Endothelial cell of umbilical vein (primary cell): ENCODE results near the gene TNRC6C. TPM values are rescaled to one million over a fixed set of nuclear protein-coding genes. Genes with fewer than 3 reads are reported as not detected.

Source experiments
- BruUV-seq: library from RNA; stranded (reverse); fragments of 400-500 nt; replicated peaks from 2 replicates; lab custom pipeline; 2021; lab: Mats Ljungman, UMichigan
- CTCF ChIA-PET: fragments of 300-600, 350-600 bp; sonication (Branson Sonifier 250); formaldehyde crosslinking; loops from one replicate; lab custom pipeline; 2021; ENCODE audit warnings: antibody characterized with exemption, inconsistent platforms; lab: Charles Lee
- POLR2A ChIA-PET: fragments of 300-600, 350-600 bp; sonication (Branson Sonifier 250); formaldehyde crosslinking; loops from one replicate; lab custom pipeline; 2021; ENCODE audit warnings: antibody characterized with exemption, inconsistent platforms; lab: Charles Lee
- DNase-seq: peaks from one replicate; pipeline ENCODE4 v3.0.0-alpha.2; 2011; ENCODE audit warnings: low read depth, low spot score
- FAIRE-seq: peaks from 2 replicates; lab custom pipeline; 2011; peaks lifted over from hg19 to GRCh38; lab: Jason Lieb, UNC
- H2AFZ ChIP-seq: 2 replicates; pipeline ENCODE4 v1.6.0; 2012; ENCODE audit warnings: low read depth, low read length, control low read depth, inconsistent platforms
- H3K27ac ChIP-seq: 2 replicates; pipeline ENCODE4 v1.5.1; 2011; ENCODE audit warnings: low read depth, mild to moderate bottlenecking, control low read depth, low read length, moderate library complexity; ENCODE audit not compliant: insufficient read depth
- H3K27me3 ChIP-seq, 2 experiments: 2 replicates each; pipeline versions ENCODE4 v1.6.0 to v1.6.1; 2011; ENCODE audit warnings: low read length in 2 of 2, mixed read lengths in 1 of 2; ENCODE audit not compliant: control insufficient read depth in 2 of 2, insufficient read depth in 2 of 2
- H3K36me3 ChIP-seq, 2 experiments: 2 replicates in 1 of 2; 3 replicates in 1 of 2; pipeline ENCODE4 v1.5.1; 2011; ENCODE audit warnings: low read length in 2 of 2, mild to moderate bottlenecking in 1 of 2, moderate library complexity in 1 of 2; ENCODE audit not compliant: control insufficient read depth in 2 of 2, insufficient read depth in 2 of 2; ENCODE audit errors: extremely low read depth in 1 of 2
- H3K4me1 ChIP-seq: 3 replicates; pipeline ENCODE4 v1.5.1; 2011; ENCODE audit warnings: mild to moderate bottlenecking, low read length; ENCODE audit not compliant: control insufficient read depth, insufficient read depth; ENCODE audit errors: extremely low read depth
- H3K4me2 ChIP-seq: 2 replicates; pipeline ENCODE4 v1.6.1; 2011; ENCODE audit warnings: low read length, control low read depth, mixed read lengths; ENCODE audit not compliant: insufficient read depth
- H3K4me3 ChIP-seq, 3 experiments: fragments of 200-600 bp in 1 of 3; sonication (generic), shearing (Covaris generic) in 1 of 3; replicated peaks in 1 of 3; 2 replicates each; pipeline ENCODE4 v1.5.1; 2011 to 2016; ENCODE audit warnings: control low read depth in 3 of 3, low read length in 3 of 3, mild to moderate bottlenecking in 2 of 3, inconsistent platforms in 1 of 3, low read depth in 1 of 3, moderate library complexity in 1 of 3; ENCODE audit not compliant: insufficient read depth in 1 of 3
- H3K79me2 ChIP-seq: 2 replicates; pipeline ENCODE4 v1.6.0; 2012; ENCODE audit warnings: low read length, inconsistent platforms; ENCODE audit not compliant: control insufficient read depth, insufficient read depth
- H3K9ac ChIP-seq: replicated peaks from 2 replicates; pipeline ENCODE3; 2011; ENCODE audit warnings: low read length, control low read depth; ENCODE audit not compliant: insufficient read depth; ENCODE audit errors: extremely low read depth
- H3K9me1 ChIP-seq: replicated peaks from 3 replicates; pipeline ENCODE4 v1.6.0; 2011; ENCODE audit warnings: mild to moderate bottlenecking, low read length; ENCODE audit not compliant: control insufficient read depth, insufficient read depth; ENCODE audit errors: extremely low read depth
- H3K9me3 ChIP-seq: replicated peaks from 2 replicates; pipeline ENCODE4 v1.5.1; 2012; ENCODE audit warnings: low read length, inconsistent platforms; ENCODE audit not compliant: control insufficient read depth, insufficient read depth
- H4K20me1 ChIP-seq: replicated peaks from 2 replicates; pipeline ENCODE3; 2011; ENCODE audit warnings: mild to moderate bottlenecking, low read length; ENCODE audit not compliant: control insufficient read depth, insufficient read depth; ENCODE audit errors: extremely low read depth
- GATA2 ChIP-seq: IDR thresholded peaks from 2 replicates; pipeline ENCODE4 v1.7.0; 2011; ENCODE audit warnings: low read depth, mild to moderate bottlenecking, moderate library complexity, mixed read lengths, low read length; ENCODE audit not compliant: insufficient read length, insufficient read depth
- JUN ChIP-seq: IDR thresholded peaks from 2 replicates; pipeline ENCODE4 v1.6.1; 2011; ENCODE audit warnings: borderline replicate concordance, low read depth; ENCODE audit not compliant: insufficient read length, insufficient read depth
- POLR2A ChIP-seq: IDR thresholded peaks from 2 replicates; pipeline ENCODE4 v1.6.1; 2012; ENCODE audit warnings: low read depth, mild to moderate bottlenecking, control low read depth, low read length
- dilution Hi-C: fragments of 300-500 bp; cut with MboI; formaldehyde crosslinking; loops from one replicate; pipeline ENCODE4 v1.15.0; 2019; ENCODE audit warnings: low sequenced_read_pairs; ENCODE audit not compliant: extremely low pct_ligation_motif_present
- intact Hi-C: fragments of 100-400 bp; cut with micrococcal nuclease; formaldehyde crosslinking; loops from one replicate; pipeline ENCODE4 v1.10.0; 2022
- polyA plus RNA-seq, 4 experiments: library from polyadenylated mRNA; depleted of rRNA in 3 of 4; stranded (reverse) in 3 of 4; unstranded in 1 of 4; fragments of >200 nt; gene quantifications; 2 replicates each; pipeline versions ENCODE4 v1.2.1 to v1.2.3, GENCODE V29; 2011 to 2012; ENCODE audit warnings: missing spikeins in 1 of 4
- total RNA-seq: library from RNA; stranded (reverse); gene quantifications from 2 replicates; pipeline ENCODE4 v1.2.3, GENCODE V29; 2021
- TF ChIP-seq, protein P1 (sequence below), 2 donors: IDR thresholded peaks; 1 replicate in 1 of 2; 2 replicates in 1 of 2; pipeline ENCODE4 v1.5.1; 2011; ENCODE audit warnings: low read length in 2 of 2, mild to moderate bottlenecking in 2 of 2, moderate library complexity in 2 of 2, control low read depth in 1 of 2, inconsistent platforms in 1 of 2, low read depth in 1 of 2; ENCODE audit not compliant: insufficient read depth in 1 of 2; ENCODE audit errors: extremely low read depth in 1 of 2
- TF ChIP-seq, protein P2 (sequence below): IDR thresholded peaks from 2 replicates; pipeline ENCODE4 v1.6.1; 2011; ENCODE audit not compliant: insufficient read depth, insufficient read length

TNRC6C gene
- total and polyA plus RNA-seq, 2 donors (not counting 3 experiments of a cell fraction or from before 2014, with no cell fraction given), result 2.1 to 17.5 TPM

DNA sequence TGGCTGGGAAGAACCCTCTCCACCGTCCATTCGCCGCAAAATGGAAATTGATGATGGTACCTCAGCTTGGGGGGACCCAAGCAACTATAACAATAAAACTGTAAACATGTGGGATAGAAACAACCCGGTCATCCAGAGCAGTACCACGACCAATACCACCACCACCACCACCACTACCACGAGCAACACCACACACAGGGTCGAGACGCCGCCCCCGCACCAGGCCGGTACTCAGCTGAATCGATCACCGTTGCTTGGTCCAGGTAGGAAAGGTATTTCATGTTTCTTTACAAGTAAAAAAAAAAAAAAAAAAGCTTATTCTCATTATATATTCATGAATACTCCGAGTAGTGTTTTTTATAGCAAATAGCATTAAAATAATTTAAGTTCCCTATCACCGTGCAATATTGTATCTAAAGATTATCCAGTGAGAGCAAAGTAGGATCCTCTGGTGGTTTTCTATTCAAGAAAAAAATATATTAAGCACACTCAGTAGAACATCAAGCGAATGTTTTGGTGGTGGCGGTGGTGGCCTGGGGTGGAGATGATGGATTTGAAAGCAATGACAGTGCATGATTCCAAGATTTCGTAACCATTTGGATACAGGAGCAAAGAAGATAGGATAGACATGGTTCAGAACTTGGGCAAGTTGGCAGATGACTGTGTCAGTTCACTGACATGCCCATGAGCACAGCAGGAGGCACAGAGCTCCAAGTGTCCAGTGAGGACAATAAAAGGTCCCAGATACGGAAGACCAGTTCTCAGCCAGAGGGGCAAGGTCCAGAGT, 92.9 kb downstream of the TNRC6C start:
- DNase-seq (no peak), FAIRE-seq (no peak)
- Histone ChIP-seq H4K20me1 (no peaks in the 10 kb centered on the region), H3K9ac (no peak overlapping the region), H3K4me1 (peaks cover 7% of the 10 kb centered on the region), H3K9me3 (no peaks in the 10 kb centered on the region), H3K27me3 (no peaks in the 10 kb centered on the region), H3K4me2 (no peak overlapping the region), H3K9me1 (no peaks in the 10 kb centered on the region), H3K4me3 (no peak overlapping the region), H3K27ac (no peak overlapping the region), H2AFZ (no peak overlapping the region), H3K79me2 (peaks cover 3% of the 10 kb centered on the region), H3K36me3 (peaks cover 0 to 21% of the 10 kb centered on the region in 2 experiments)
- BruUV-seq, result no TSS peak
- dilution Hi-C loops (no loop called here), intact Hi-C loops (no loop called here)
- ChIA-PET CTCF (no interaction called here), POLR2A (no interaction called here)
- TF ChIP-seq GATA2 (no peak), POLR2A (no peak), JUN (no peak)
- TF ChIP-seq, protein P1, sequence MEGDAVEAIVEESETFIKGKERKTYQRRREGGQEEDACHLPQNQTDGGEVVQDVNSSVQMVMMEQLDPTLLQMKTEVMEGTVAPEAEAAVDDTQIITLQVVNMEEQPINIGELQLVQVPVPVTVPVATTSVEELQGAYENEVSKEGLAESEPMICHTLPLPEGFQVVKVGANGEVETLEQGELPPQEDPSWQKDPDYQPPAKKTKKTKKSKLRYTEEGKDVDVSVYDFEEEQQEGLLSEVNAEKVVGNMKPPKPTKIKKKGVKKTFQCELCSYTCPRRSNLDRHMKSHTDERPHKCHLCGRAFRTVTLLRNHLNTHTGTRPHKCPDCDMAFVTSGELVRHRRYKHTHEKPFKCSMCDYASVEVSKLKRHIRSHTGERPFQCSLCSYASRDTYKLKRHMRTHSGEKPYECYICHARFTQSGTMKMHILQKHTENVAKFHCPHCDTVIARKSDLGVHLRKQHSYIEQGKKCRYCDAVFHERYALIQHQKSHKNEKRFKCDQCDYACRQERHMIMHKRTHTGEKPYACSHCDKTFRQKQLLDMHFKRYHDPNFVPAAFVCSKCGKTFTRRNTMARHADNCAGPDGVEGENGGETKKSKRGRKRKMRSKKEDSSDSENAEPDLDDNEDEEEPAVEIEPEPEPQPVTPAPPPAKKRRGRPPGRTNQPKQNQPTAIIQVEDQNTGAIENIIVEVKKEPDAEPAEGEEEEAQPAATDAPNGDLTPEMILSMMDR (IDR thresholded peaks at IDR 0.05; ENCODE audit: extremely low read depth in 1 of 2, insufficient read depth in 1 of 2, low read depth in 1 of 2, low read length in 2 of 2), result no peak
- TF ChIP-seq, protein P2, sequence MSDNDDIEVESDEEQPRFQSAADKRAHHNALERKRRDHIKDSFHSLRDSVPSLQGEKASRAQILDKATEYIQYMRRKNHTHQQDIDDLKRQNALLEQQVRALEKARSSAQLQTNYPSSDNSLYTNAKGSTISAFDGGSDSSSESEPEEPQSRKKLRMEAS, result no peak
